Parathyroid adenoma (tissue), 2 donors: Measurements from ENCODE around the gene SDE2.

ENCODE experiments used
- H2AFZ ChIP-seq: fragments of 300-600 bp; sonication (generic); one replicate; pipeline ENCODE4 v1.7.0; 2017; ENCODE audit warnings: antibody characterized with exemption, mild to moderate bottlenecking
- H3K27ac ChIP-seq: fragments of 300-600 bp; sonication (generic); one replicate; pipeline ENCODE4 v1.7.0; 2017
- H3K27me3 ChIP-seq: fragments of 300-600 bp; sonication (generic); one replicate; pipeline ENCODE4 v1.7.0; 2017; ENCODE audit warnings: low read length; ENCODE audit not compliant: control insufficient read depth, insufficient read depth
- H3K36me3 ChIP-seq: fragments of 300-600 bp; sonication (generic); one replicate; pipeline ENCODE4 v1.7.0; 2017; ENCODE audit warnings: low read length; ENCODE audit not compliant: control insufficient read depth, insufficient read depth
- H3K4me1 ChIP-seq: fragments of 300-600 bp; sonication (generic); one replicate; pipeline ENCODE4 v1.7.0; 2017; ENCODE audit warnings: control low read depth
- H3K4me2 ChIP-seq: fragments of 300-600 bp; sonication (generic); one replicate; pipeline ENCODE4 v1.7.0; 2017; ENCODE audit warnings: low read length
- H3K4me3 ChIP-seq: fragments of 300-600 bp; sonication (generic); one replicate; pipeline ENCODE4 v1.7.0; 2017; ENCODE audit warnings: low read depth, low read length
- H3K79me2 ChIP-seq: fragments of 300-600 bp; sonication (generic); one replicate; pipeline ENCODE4 v1.7.0; 2017; ENCODE audit warnings: control low read depth
- H3K9ac ChIP-seq: fragments of 300-600 bp; sonication (generic); one replicate; pipeline ENCODE4 v1.7.0; 2017; ENCODE audit warnings: mild to moderate bottlenecking
- H3K9me3 ChIP-seq: fragments of 300-600 bp; sonication (generic); one replicate; pipeline ENCODE4 v1.7.0; 2017; ENCODE audit warnings: low read length; ENCODE audit not compliant: control insufficient read depth
- CTCF ChIP-seq: fragments of 300-600 bp; sonication (generic); IDR thresholded peaks from one replicate; pipeline ENCODE4 v1.7.0; 2017; ENCODE audit warnings: antibody characterized with exemption, mild to moderate bottlenecking
- donor health status: primary hyperparathyroidism.

The SDE2 gene

GRCh38 chr1:226023735-226024134 is 24.6 kb upstream of the SDE2 start:
- H3K4me2 ChIP-seq: no peak overlapping the region
- H3K9ac ChIP-seq: no peak overlapping the region
- H3K27me3 ChIP-seq: no peaks in the 10 kb centered on the region
- H3K36me3 ChIP-seq: no peaks in the 10 kb centered on the region
- H3K4me1 ChIP-seq: no peaks in the 10 kb centered on the region
- no peak overlapping the region for H3K4me3 ChIP-seq
- no peak for TF ChIP-seq CTCF
- H3K79me2 ChIP-seq: no peaks in the 10 kb centered on the region
- no peak overlapping the region for H3K27ac ChIP-seq
- no peaks in the 10 kb centered on the region for H3K9me3 ChIP-seq
- H2AFZ ChIP-seq: no peak overlapping the region

- no peak overlapping the region for H2AFZ ChIP-seq
- no peaks in the 10 kb centered on the region for H3K79me2 ChIP-seq
- H3K4me1 ChIP-seq: no peaks in the 10 kb centered on the region
- TF ChIP-seq CTCF: no peak
- no peak overlapping the region for H3K4me3 ChIP-seq
- no peaks in the 10 kb centered on the region for H3K27me3 ChIP-seq
- no peaks in the 10 kb centered on the region for H3K9me3 ChIP-seq
- H3K27ac ChIP-seq: no peak overlapping the region
- H3K4me2 ChIP-seq: no peak overlapping the region
- no peak overlapping the region for H3K9ac ChIP-seq
- no peaks in the 10 kb centered on the region for H3K36me3 ChIP-seq
These were observed 22.7 kb upstream of the SDE2 start for GRCh38 chr1:226021801-226022200.

GRCh38 chr1:226021401-226021800 is 22.3 kb upstream of the SDE2 start:
- no peaks in the 10 kb centered on the region for H3K36me3 ChIP-seq
- no peak overlapping the region for H3K9ac ChIP-seq
- no peaks in the 10 kb centered on the region for H3K27me3 ChIP-seq
- TF ChIP-seq CTCF: no peak
- no peak overlapping the region for H2AFZ ChIP-seq
- no peaks in the 10 kb centered on the region for H3K4me1 ChIP-seq
- H3K4me2 ChIP-seq: no peak overlapping the region
- H3K4me3 ChIP-seq: no peak overlapping the region
- no peaks in the 10 kb centered on the region for H3K79me2 ChIP-seq
- no peaks in the 10 kb centered on the region for H3K9me3 ChIP-seq
- no peak overlapping the region for H3K27ac ChIP-seq

- TF ChIP-seq CTCF: no peak
- Histone ChIP-seq H3K4me2 (no peak overlapping the region), H3K9me3 (no peaks in the 10 kb centered on the region), H3K27ac (no peak overlapping the region), H2AFZ (no peak overlapping the region), H3K36me3 (no peaks in the 10 kb centered on the region), H3K9ac (no peak overlapping the region), H3K4me3 (no peak overlapping the region), H3K79me2 (no peaks in the 10 kb centered on the region), H3K27me3 (no peaks in the 10 kb centered on the region), H3K4me1 (no peaks in the 10 kb centered on the region)
These were observed 20.4 kb upstream of the SDE2 start for GRCh38 chr1:226019572-226019971.

GRCh38 chr1:226017070-226017469 is 17.9 kb upstream of the SDE2 start:
- Histone ChIP-seq H2AFZ (no peak overlapping the region), H3K4me3 (no peak overlapping the region), H3K4me2 (no peak overlapping the region), H3K36me3 (no peaks in the 10 kb centered on the region), H3K79me2 (no peaks in the 10 kb centered on the region), H3K27me3 (no peaks in the 10 kb centered on the region), H3K9ac (no peak overlapping the region), H3K9me3 (no peaks in the 10 kb centered on the region), H3K27ac (no peak overlapping the region), H3K4me1 (no peaks in the 10 kb centered on the region)
- no peak for TF ChIP-seq CTCF
